ENCODE measurements around the gene RNF150.

- no peak for TF ChIP-seq POLR2A (IDR thresholded peaks at IDR 0.05; ENCODE audit: low read depth, low read length)
- no peak for TF ChIP-seq MAFK (IDR thresholded peaks at IDR 0.05; ENCODE audit: low read depth, low read length)
- no peak for TF ChIP-seq RAD21 (IDR thresholded peaks at IDR 0.05; ENCODE audit: low read length)
These were observed 124.1 kb downstream of the RNF150 start for GRCh38 chr4:141009129-141009528.
